ENCODE results near the gene HLTF.

HLTF gene

GRCh38 chr3:149016669-149017541 is 69.4 kb downstream of the HLTF start:
- DNase-seq (ENCODE audit: low read depth in 2 of 2): no peak

GRCh38 chr3:149016242-149016641 is 70.1 kb downstream of the HLTF start:
- no peak for DNase-seq (ENCODE audit: low read depth in 2 of 2)

- DNase-seq (ENCODE audit: low read depth in 2 of 2): no peak
These were observed 70.9 kb downstream of the HLTF start for GRCh38 chr3:149015393-149015792.

GRCh38 chr3:149013726-149014125 is 72.6 kb downstream of the HLTF start:
- no peak for DNase-seq (ENCODE audit: low read depth in 2 of 2)

GRCh38 chr3:149011676-149012075 is 74.7 kb downstream of the HLTF start:
- DNase-seq (ENCODE audit: low read depth in 2 of 2): no peak

DNA sequence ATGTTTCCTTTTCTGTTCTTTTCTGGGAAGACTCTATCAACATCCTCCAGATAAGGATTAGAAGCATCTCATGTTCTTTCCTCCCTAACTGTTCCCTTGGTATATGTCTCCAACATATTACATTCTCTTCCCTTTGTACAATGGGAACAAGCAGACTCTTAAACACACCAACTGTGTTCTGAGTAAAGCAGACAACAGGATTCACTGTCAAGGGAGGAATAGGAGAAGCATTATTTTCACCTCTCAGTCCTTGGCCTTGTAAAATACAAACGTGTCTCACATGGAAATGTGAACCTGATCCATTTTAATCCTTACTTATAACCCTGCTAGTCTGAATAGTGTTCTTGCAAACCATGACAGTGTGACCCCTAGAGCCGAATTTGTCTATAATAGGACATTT is 75.4 kb downstream of the HLTF start:
- DNase-seq (ENCODE audit: low read depth in 2 of 2): no peak

GRCh38 chr3:149010504-149010951 is 75.8 kb downstream of the HLTF start:
- no peak for DNase-seq (ENCODE audit: low read depth in 2 of 2)

- DNase-seq (ENCODE audit: low read depth in 2 of 2): no peak
These were observed 76.6 kb downstream of the HLTF start for GRCh38 chr3:149009732-149010131.

DNA sequence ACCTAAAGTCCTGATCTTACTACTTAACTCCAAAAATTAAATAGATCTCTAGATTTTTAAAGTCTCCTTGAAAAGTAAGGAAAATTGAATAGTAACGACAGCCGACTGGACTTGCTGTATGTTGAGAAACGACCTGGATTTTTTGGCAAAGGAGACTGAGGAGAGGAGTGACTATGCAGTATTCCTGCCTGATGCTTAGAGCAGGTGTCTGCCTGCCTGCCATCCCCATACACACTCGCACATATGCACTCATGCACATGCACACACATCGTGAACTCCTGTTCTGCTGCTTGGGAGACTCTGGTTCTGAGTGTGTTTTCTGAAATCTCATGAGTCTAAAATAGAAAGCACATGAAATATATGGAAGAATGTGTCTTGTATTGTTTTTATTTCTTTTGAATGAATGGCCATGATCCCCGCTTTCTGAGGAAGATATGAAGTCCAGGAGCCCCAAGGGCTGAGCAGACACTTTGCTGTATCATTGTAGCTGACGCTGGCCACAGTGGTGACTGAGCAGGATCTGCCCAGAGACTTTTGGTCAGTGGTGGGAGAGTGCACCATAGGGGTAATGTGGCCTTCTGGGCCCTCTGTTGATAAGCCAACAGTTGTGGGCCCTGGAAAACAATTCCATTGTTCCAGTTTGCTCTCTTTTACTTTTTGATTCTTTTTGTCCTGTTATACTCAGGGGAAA is 78.6 kb downstream of the HLTF start:
- DNase-seq (ENCODE audit: low read depth in 2 of 2): no peak

- no peak for DNase-seq (ENCODE audit: low read depth in 2 of 2)
These were observed 80.9 kb downstream of the HLTF start for GRCh38 chr3:149005416-149005815.

GRCh38 chr3:149004622-149005021 is 81.7 kb downstream of the HLTF start:
- DNase-seq (ENCODE audit: low read depth in 2 of 2): no peak

- DNase-seq (ENCODE audit: low read depth in 2 of 2): no peak
These were observed 82.6 kb downstream of the HLTF start for GRCh38 chr3:149003653-149004305.

DNA sequence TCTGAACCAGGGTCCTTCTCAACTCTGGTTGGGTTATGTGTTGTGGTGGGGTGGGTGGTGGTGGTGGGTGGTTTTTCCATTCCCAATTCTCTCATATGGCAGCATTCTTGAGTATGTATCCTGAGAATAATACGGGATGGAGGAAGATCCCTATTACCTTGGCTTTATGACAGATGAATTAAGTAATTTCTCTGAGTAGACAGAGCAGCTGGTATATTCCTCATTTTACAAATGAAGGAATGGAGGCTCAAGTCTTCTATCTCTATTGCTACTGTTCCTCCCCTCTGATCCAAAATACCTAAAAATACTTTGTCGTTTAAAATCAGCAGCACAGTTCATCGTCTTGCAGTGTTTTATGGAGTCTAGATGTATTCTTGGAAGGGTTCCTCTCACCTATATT is 84.6 kb downstream of the HLTF start:
- DNase-seq (ENCODE audit: low read depth in 2 of 2): no peak

- no peak for DNase-seq (ENCODE audit: low read depth in 2 of 2)
These were observed 86.1 kb downstream of the HLTF start for GRCh38 chr3:149000206-149000745.

DNA sequence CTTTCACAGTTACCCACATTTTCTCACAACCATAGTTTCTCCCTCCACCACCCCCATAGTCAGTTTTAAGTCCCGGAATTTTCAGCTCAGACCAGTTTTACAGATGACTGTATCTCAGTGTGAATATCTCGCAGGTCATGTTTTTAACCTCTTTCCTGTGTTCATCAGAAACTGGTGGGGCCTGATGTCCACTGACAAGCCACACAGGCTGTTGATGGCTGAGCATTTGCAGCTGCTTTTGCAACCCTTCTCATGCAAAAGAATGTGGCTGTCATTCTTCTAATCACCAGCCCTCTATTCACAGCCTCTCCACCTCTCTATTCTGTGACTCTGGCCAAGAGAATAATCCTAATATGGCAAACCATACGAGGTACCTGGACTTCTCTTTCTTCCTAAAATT is 86.5 kb downstream of the HLTF start:
- DNase-seq (ENCODE audit: low read depth in 2 of 2): no peak

DNA sequence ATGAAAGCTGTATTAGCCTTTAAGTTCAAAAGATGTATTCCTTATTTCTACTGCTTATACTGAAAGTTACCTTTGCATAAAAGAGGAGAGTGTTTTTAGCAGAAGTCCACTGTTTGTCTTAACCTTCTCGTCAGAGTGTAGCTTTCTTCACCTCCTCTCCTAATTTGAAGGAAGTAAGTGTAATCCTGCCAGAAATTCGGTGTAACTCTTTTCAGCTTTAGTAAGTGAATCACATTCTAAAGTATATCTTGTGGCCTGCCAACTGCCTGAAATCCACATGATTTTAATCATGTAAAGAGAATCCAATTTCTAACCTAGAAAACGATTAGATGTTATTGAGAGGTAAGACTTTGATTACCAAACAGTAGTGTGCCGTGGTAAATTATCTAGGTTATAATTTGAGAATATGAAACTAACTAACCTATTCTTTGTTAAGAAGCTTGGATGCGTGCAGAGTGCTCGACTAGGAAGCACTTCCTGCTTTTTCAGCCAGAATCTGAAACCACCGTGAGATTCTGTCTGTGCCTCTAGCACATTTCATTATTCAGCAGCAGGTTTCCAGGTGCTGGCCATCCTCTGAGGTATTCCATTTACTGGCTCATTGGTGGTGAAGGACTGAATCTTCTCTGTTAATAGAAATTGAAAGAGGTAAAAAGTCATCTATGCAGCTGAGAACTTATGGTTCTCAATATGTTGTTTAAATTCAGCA is 87.5 kb downstream of the HLTF start:
- DNase-seq (ENCODE audit: low read depth in 2 of 2): no peak

DNA sequence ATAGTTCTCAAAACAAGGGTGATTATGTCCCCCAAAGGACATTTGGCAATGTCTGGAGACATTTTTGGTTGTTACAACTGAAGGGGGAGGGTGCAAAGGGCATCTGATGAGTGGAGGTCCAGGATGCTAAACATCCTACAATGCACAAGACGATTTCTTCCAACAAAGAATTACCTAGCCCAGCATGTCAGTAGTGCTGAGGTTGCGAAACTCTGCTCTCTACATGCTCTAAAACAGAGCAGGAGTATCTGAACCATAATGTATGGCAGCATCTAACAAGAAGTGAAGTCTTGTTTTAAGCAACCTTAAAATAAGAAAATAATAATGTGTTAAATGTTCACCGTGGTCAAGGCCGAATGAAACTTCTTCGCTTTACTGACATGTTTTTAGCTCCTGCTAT is 88.0 kb downstream of the HLTF start:
- no peak for DNase-seq (ENCODE audit: low read depth in 2 of 2)

DNA sequence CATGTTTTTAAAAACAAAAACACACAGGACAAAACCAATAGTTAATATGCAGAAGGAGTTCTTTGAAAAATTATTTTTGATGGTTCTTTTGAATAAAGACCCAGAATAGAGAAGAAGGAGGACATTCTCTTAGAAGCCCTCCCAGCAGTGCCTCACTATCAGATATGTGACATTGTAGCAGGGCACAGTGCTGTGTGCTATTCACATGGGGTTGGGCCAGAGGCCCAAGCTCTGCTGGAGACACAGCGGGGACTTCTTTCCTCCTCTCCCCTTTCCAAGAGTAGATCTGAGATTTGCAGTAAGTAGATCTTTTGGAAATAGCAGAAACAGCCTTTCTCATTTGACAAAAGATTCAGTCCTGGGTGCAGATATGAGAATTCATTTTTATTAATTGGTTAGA is 88.7 kb downstream of the HLTF start:
- no peak for DNase-seq (ENCODE audit: low read depth in 2 of 2)

GRCh38 chr3:148992635-148993255 is 93.6 kb downstream of the HLTF start:
- no peak for DNase-seq (ENCODE audit: low read depth in 2 of 2)

DNA sequence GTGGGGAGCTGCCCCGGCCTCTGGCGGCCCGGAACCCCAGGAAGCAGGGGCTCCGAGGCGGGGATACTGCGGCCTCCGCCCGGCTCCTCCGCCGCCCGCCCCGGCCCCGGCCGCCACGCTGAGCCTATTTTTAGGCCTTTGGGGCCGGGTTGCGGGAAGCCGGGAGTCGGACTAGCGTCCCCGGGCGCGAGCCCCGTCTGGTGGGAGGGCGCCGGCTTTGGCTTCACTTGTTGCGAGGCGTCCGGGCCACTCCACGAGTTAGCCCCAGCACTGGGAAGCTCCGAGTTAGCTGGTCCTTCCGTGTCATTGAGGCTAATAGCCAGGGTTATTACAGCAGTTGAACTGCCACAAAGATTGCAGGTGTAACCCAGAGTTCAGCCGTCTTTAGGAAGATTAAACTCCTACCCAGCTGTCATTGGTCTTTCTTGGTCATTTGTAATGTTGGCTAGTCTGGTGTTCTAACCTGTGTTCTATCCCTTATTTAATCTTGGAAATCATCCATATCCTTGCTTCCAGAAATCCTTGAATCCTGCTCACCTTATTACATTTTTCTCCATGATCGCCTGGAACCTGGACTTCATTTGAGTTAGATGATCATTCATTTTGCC is 94.2 kb downstream of the HLTF start:
- no peak for DNase-seq (ENCODE audit: low read depth in 2 of 2)
